GM21825 (cell line): ENCODE data around the gene GGN.
"Not testable (repeated sequence)": the region's sequence is repeated elsewhere in the genome, so short reads cannot be mapped to it uniquely, and the experiment has no call there.

Experiments used
- ATAC-seq: cut with Tn5 transposase; IDR thresholded peaks from one replicate; pipeline ENCODE4 v1.9.1; 2021; ENCODE audit warnings: mild to moderate bottlenecking, moderate library complexity; ENCODE audit not compliant: unreplicated experiment

The GGN gene

GRCh38 chr19:38411898-38412297 lies 24.1 kb upstream of the GGN start:
- not testable (repeated sequence) for ATAC-seq

GRCh38 chr19:38411041-38411712 lies 23.3 kb upstream of the GGN start:
- ATAC-seq, result no peak

- not testable (repeated sequence) for ATAC-seq
Observed at GRCh38 chr19:38410407-38410806, 22.6 kb upstream of the GGN start.

- ATAC-seq, result no peak
Observed at GRCh38 chr19:38409631-38410133, 21.8 kb upstream of the GGN start.

DNA sequence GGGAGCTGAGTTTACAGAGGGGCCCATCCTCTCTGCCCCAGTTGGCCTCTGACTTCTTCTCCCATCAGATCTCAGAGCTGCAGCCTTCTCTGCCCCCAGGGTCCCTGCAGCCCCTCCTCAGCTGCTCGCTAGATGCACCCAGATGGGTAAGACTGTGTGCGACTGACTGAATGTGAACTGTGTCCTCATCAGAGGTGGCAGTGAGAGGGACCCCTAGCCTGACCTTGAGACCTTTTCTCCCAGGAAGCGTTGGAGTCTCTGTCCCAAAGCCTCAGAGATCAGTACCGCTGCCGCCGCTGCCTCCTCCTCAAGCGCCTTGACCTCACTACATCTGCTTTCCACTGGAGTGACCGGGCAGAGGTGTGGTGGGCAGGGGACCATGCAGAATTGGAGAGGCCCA lies 17.4 kb upstream of the GGN start:
- ATAC-seq, result no peak

DNA sequence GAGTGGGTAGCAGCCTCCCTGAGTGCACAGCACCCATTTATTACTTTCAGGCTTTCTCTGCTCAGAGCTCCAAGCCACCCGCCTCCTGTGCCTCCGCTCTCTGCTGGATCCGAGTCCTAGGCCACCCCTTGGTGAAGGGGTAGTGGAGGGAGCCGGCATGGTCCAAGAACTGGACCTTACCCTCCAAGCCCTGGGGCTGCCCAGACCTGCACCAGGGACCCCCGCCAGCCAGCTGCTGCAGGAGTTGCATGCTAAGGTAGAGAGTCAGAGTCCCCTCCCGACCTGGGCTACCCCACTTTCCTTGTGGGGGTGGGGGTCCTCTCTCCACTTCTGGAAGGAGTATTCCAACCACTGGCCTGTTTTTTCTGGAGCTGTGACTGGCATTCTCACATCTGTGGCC lies 17.0 kb upstream of the GGN start:
- ATAC-seq, result no peak

DNA sequence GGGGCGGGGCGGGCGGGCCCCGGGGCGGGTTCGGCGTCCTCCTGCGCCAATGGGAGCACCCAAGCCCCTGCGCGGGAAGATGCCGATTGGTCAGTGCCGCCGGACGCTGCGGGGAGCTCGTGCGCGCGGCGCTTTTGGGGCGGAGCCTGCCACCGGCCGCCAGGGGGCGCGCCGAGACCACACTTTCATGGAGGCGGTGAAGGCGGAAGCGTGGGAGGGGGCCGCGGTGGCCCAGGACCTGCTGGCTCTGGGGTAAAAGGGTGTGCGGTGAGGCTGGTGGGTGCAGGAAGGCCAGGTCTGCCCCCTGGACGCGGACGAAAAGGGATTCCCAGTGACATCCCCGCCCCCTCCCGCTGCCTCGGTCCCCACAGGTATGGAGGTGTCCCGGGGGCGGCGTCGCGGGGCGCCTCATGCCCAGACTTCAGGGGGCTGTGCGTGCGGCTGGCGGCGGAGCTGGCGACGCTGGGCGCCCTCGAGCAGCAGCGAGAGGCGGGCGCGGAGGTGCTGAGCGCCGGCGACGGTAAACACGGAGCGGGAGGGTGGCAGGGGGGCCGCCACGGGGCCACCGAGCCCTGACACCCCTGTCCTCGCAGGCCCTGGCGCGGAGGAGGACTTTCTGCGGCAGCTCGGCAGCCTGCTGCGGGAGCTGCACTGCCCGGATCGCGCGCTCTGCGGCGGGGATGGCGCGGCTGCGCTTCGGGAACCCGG lies 15.3 kb upstream of the GGN start, which contains the start of gene FAM98C:
Gene FAM98C, plus strand, starts transcription at position 127 of the 708 bp plus-strand sequence. Its CDS starts 61 bp downstream, at position 188.
- ATAC-seq, result peak; percentile 83

DNA sequence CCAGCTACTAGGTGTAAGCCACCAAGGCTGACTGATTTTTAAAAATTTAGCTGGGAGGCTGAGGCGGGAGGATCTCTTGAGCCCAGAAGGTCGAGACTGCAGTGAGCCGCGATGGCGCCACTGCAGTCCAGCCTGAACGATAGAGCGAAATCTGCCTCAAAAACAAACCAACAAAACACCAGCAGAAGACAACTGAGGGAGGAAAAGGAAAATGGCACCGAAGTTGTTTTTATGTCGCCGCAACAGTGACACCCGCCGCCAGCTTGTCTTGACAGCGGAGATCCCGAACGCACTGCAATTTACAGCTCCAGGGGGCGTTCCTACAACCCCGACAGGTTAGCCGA lies 14.8 kb upstream of the GGN start:
- ATAC-seq, result no peak

GRCh38 chr19:38401148-38401547 lies 13.3 kb upstream of the GGN start:
- no peak for ATAC-seq

DNA sequence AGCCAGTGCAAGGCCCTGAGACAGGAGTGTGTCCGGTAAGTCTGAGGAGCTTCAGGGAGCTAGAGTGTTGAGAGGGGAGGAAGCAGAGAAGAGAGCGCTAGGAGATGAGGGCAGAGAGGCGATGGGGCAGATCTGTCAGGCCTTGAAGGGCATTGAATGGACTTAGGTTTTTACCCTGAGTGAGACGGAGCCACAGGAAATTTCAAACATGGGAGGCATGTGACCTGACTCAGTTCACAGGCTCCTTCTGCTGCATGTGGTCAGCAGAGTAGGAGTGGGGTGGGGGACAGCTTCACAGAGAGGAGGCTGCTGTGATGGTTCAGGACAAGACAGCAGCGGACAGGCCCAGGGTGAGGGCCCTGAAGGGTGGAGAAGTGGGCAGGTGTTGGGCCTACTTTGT lies 12.5 kb upstream of the GGN start:
- no peak for ATAC-seq

DNA sequence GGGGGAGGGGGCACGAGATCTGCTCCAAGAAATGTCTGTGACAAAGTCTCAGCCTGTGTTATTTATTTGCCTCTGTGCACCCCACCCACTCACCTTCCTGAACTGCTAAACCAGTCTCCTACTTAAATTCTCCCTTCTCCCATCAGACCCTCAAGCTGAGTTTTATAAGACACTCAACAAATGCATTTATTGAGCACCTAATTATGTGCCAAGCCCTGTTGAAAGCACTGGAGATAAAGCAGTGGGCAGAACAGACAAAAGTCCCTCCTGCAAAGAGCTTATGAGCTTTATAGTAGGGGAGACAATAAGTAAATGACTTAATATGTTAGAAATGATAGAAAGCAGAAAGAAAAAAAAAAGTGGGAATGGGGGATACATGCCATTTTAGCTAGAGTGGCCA lies 11.7 kb upstream of the GGN start:
- ATAC-seq, result no peak

GRCh38 chr19:38399081-38399480 lies 11.2 kb upstream of the GGN start:
- no peak for ATAC-seq

- ATAC-seq, result no peak
Observed at GRCh38 chr19:38395381-38396114, 7.7 kb upstream of the GGN start.

- no peak for ATAC-seq
Observed at GRCh38 chr19:38394488-38394887, 6.7 kb upstream of the GGN start.

GRCh38 chr19:38392707-38393308 lies 5.0 kb upstream of the GGN start:
- ATAC-seq, result no peak

GRCh38 chr19:38391911-38392464 lies 4.2 kb upstream of the GGN start:
- ATAC-seq, result no peak

DNA sequence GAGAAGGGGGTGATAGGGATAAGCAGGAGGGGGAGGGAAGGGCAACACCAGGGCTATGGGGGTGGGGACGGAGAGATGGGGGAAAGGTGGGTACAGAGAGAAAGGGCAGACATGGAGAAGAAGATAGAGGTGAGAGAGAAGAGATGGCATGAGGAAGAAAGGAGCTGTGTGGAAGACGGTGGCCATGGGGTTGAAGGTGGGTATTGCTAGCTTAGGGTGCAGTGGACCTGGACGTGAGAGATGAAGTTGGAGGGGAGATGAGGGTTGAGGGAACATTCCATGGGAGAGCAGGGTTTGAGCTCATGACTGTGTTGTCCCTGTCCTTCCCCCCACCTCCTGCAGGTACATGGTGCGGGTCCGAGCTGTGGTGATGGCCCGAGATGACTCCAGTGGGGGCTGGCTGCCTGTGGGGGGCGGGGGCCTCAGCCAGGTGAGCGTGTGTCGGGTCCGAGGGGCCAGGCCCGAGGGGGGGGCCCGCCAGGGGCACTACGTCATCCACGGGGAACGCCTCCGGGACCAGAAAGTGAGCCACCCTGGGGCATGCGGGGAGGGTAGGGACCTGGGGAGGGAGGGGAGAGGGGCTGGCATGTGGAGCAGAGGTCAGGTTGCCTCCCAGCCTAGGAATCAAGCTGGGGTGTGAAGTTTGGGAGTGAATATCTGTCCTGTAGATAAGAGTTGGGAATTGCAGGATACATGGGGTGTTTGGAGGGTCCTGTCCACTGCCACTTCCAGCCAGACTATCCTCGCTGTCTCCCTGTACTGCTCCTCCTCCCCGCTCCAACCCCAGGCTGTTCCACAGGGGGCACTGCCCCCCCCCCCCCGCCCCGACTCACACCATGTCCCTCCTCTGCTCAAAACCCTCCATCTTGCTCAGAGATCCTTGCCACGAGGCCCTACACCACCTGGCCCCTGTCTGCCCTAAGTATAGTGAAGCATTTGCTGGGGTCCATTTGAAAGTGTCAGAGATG lies 2.4 kb upstream of the GGN start:
- no peak for ATAC-seq

DNA sequence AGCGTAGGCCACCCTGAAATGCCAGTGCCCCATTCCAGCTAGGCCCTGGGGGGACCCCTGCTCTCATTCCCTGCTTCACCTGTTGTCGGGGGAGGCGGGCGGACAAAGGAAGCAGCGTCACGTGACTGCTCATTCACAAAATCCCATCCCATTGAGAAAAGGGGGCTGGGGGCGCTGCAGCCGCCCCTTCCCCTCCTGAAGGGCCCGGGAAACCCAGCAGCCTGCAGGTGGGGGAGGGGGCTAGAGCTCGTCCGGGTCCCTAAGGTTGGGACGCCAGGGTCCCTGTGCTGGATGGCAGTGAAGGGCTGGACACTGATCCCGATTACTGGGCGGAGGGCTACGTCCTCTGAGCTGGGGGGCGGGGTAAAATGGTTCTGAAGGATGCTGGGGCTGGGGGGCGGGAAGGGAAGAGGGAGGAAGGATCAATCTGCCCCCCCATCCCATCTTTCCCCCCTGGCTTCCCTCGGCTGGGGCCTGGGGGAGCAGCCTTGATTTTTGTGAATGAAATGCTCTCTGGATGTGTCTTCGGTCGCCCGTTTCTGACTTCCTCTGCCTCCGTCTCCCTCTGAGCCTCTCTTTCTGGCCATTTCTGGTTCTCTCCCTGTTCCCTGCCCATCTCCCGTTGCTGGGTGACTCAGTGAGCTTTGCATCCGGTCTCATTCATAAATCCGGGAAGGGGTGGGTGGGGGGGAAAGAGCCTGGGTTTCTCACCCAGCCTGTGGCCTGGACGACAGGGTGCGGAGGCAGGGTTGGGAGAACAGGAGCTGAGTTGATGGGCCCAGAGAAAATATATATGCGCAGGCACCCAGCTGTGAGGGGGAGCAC lies 1.5 kb upstream of the GGN start:
- no peak for ATAC-seq
